Erythroblast (primary cell): ENCODE data around the gene RASGRP4.

ENCODE experiments used
- GATA1 ChIP-seq: IDR thresholded peaks from 2 replicates; pipeline ENCODE4 v1.6.1; 2011; ENCODE audit warnings: low read depth, mild to moderate bottlenecking, control low read depth, low read length, moderate library complexity
- POLR2A ChIP-seq: IDR thresholded peaks from 2 replicates; pipeline ENCODE4 v1.6.1; 2011; ENCODE audit warnings: mild to moderate bottlenecking, low read length

- TF ChIP-seq POLR2A, result peak; percentile 32
- TF ChIP-seq GATA1, result no peak
Observed at GRCh38 chr19:38402623-38402966, 23.4 kb downstream of the RASGRP4 start.
